ENCODE data around the gene MED12.

The MED12 gene

GRCh38 chrX:71183341-71183740 lies 64.9 kb downstream of the MED12 start:
- no peak for TF ChIP-seq FOXP2 (optimal IDR thresholded peaks at IDR 0.05; ENCODE audit: control extremely low read depth, extremely low read length, insufficient read depth)
- no peak for TF ChIP-seq EZH2 (IDR thresholded peaks at IDR 0.05)
- no peak for TF ChIP-seq POLR2AphosphoS5 (IDR thresholded peaks at IDR 0.05; ENCODE audit: borderline replicate concordance, low read depth, low read length)
- H3K9ac ChIP-seq (ENCODE audit: insufficient read length), result no peak overlapping the region
- no peak overlapping the region for H3K27ac ChIP-seq
- DNase-seq (ENCODE audit: low read depth, low spot score), result no peak
- no peaks in the 10 kb centered on the region for H3K36me3 ChIP-seq (ENCODE audit: insufficient read depth, low read length)
- H3K9me3 ChIP-seq (ENCODE audit: low read depth, low read length), result no peaks in the 10 kb centered on the region
- no peak overlapping the region for H3K4me3 ChIP-seq

- Histone ChIP-seq H3K27ac (no peak overlapping the region), H3K9ac (ENCODE audit: insufficient read length) (no peak overlapping the region), H3K36me3 (ENCODE audit: insufficient read depth, low read length) (no peaks in the 10 kb centered on the region), H3K4me3 (no peak overlapping the region), H3K9me3 (ENCODE audit: low read depth, low read length) (no peaks in the 10 kb centered on the region)
- no peak for TF ChIP-seq POLR2AphosphoS5 (IDR thresholded peaks at IDR 0.05; ENCODE audit: borderline replicate concordance, low read depth, low read length)
- TF ChIP-seq EZH2 (IDR thresholded peaks at IDR 0.05), result no peak
- TF ChIP-seq FOXP2 (optimal IDR thresholded peaks at IDR 0.05; ENCODE audit: control extremely low read depth, extremely low read length, insufficient read depth), result no peak
- DNase-seq (ENCODE audit: low read depth, low spot score), result no peak
Observed at GRCh38 chrX:71184092-71184491, 65.7 kb downstream of the MED12 start.

GRCh38 chrX:71184803-71185495 lies 66.6 kb downstream of the MED12 start:
- H3K4me3 ChIP-seq, result no peak overlapping the region
- no peak overlapping the region for H3K27ac ChIP-seq
- no peaks in the 10 kb centered on the region for H3K36me3 ChIP-seq (ENCODE audit: insufficient read depth, low read length)
- no peak for TF ChIP-seq EZH2 (IDR thresholded peaks at IDR 0.05)
- TF ChIP-seq FOXP2 (optimal IDR thresholded peaks at IDR 0.05; ENCODE audit: control extremely low read depth, extremely low read length, insufficient read depth), result no peak
- TF ChIP-seq POLR2AphosphoS5 (IDR thresholded peaks at IDR 0.05; ENCODE audit: borderline replicate concordance, low read depth, low read length), result no peak
- no peak for DNase-seq (ENCODE audit: low read depth, low spot score)
- H3K9ac ChIP-seq (ENCODE audit: insufficient read length), result no peak overlapping the region
- H3K9me3 ChIP-seq (ENCODE audit: low read depth, low read length), result no peaks in the 10 kb centered on the region

- H3K36me3 ChIP-seq (ENCODE audit: insufficient read depth, low read length), result no peaks in the 10 kb centered on the region
- no peaks in the 10 kb centered on the region for H3K9me3 ChIP-seq (ENCODE audit: low read depth, low read length)
- no peak for DNase-seq (ENCODE audit: low read depth, low spot score)
- H3K4me3 ChIP-seq, result no peak overlapping the region
- H3K9ac ChIP-seq (ENCODE audit: insufficient read length), result no peak overlapping the region
- no peak overlapping the region for H3K27ac ChIP-seq
- no peak for TF ChIP-seq FOXP2 (optimal IDR thresholded peaks at IDR 0.05; ENCODE audit: control extremely low read depth, extremely low read length, insufficient read depth)
- TF ChIP-seq EZH2 (IDR thresholded peaks at IDR 0.05), result no peak
- TF ChIP-seq POLR2AphosphoS5 (IDR thresholded peaks at IDR 0.05; ENCODE audit: borderline replicate concordance, low read depth, low read length), result no peak
Observed at GRCh38 chrX:71191248-71191647, 72.9 kb downstream of the MED12 start.
